ENCODE results near the gene MLPH. TPM values are rescaled to one million over a fixed set of nuclear protein-coding genes. Genes with fewer than 3 reads are reported as not detected.

Gene MLPH
- total and polyA plus RNA-seq, 2 of the 4 experiments (the other 2 are of a cell fraction): 13.8 to 21.6 TPM

- Histone ChIP-seq H2BK5ac (ENCODE audit: low read depth, low read length, poor library complexity, severe bottlenecking) (no peak overlapping the region), H2BK120ac (ENCODE audit: low read depth, low read length) (no peak overlapping the region), H3K23ac (ENCODE audit: low read depth, low read length) (no peak overlapping the region), H3K79me1 (ENCODE audit: low read depth in 1 of 2, low read length in 2 of 2) (peaks cover 0 to 10% of the 10 kb centered on the region in 2 experiments; a peak in 2 of 4 replicates), H3K4me2 (ENCODE audit: low read depth, low read length) (no peak overlapping the region), H3K14ac (replicated peaks; ENCODE audit: low read depth, low read length) (no peak overlapping the region), H2AK5ac (ENCODE audit: low read depth, low read length) (no peak overlapping the region), H3K9me1 (ENCODE audit: insufficient read depth, low read length) (peaks cover 13% of the 10 kb centered on the region), H3K36me3 (ENCODE audit: control insufficient read depth, insufficient read depth, low read length) (no peaks in the 10 kb centered on the region), H3K18ac (ENCODE audit: low read depth, low read length) (no peak overlapping the region), H2BK20ac (ENCODE audit: low read depth, low read length) (no peak overlapping the region), H3K27ac (ENCODE audit: insufficient read depth, low read length) (no peak overlapping the region), H2AFZ (replicated peaks; ENCODE audit: low read length, poor library complexity) (no peak overlapping the region), H4K20me1 (ENCODE audit: insufficient read depth, low read length) (no peaks in the 10 kb centered on the region), H3K27me3 (ENCODE audit: control insufficient read depth, insufficient read depth, low read length) (no peaks in the 10 kb centered on the region), H2BK15ac (ENCODE audit: low read depth, low read length) (no peak overlapping the region), H3K9me3 (ENCODE audit: control insufficient read depth, insufficient read depth, low read length) (no peaks in the 10 kb centered on the region), H3K4ac (ENCODE audit: low read depth, low read length) (no peak overlapping the region), H4K91ac (ENCODE audit: insufficient read depth, low read depth, low read length) (no peak overlapping the region), H2AK9ac (replicated peaks; ENCODE audit: low read depth, low read length, poor library complexity) (no peak overlapping the region), H3K4me1 (ENCODE audit: control insufficient read depth, insufficient read depth, low read length) (peaks cover 14% of the 10 kb centered on the region), H3K9ac (ENCODE audit: low read depth, low read length) (no peak overlapping the region), H3K4me3 (ENCODE audit: insufficient read depth, low read depth, low read length) (no peak overlapping the region), H3K56ac (ENCODE audit: extremely low read depth, insufficient read depth, low read length) (no peak overlapping the region), H4K8ac (ENCODE audit: low read depth in 2 of 2, low read length in 2 of 2) (no peak overlapping the region), H4K5ac (ENCODE audit: low read depth, low read length) (no peak overlapping the region)
- dilution Hi-C loops (cut with HindIII; ENCODE audit: low sequenced_read_pairs, unreplicated experiment) (no loop called here), in situ Hi-C loops (cut with MboI; ENCODE audit: low sequenced_read_pairs) (no loop called here), intact Hi-C loops (cut with micrococcal nuclease) (no loop called here)
- WGBS, 2 experiments (ENCODE audit: extremely low coverage in 2 of 2, insufficient read length in 1 of 2): 90% methylated on average over 2 of the region's 7 CpGs; no CpG with 5 or more reads in 1 of the 2 experiments
- no peak for DNase-seq
- CTCF ChIA-PET: no interaction called here
- ATAC-seq (ENCODE audit: low read depth): no peak
- BruUV-seq (replicated peaks): no TSS peak
- TF ChIP-seq FOS (IDR thresholded peaks at IDR 0.05; ENCODE audit: low read depth, low read length) (no peak), MAFK (IDR thresholded peaks at IDR 0.05; ENCODE audit: low read depth, low read length) (no peak), RCOR1 (IDR thresholded peaks at IDR 0.05; ENCODE audit: insufficient replicate concordance, low read length) (no peak), ELK1 (IDR thresholded peaks at IDR 0.05; ENCODE audit: borderline replicate concordance, low read depth, low read length) (no peak), CTCF (conservative IDR thresholded peaks at IDR 0.05; ENCODE audit: low read depth, low read length) (no peak), POLR2A (IDR thresholded peaks at IDR 0.05; ENCODE audit: low read depth, low read length) (no peak), CEBPB (IDR thresholded peaks at IDR 0.05; ENCODE audit: low read depth, low read length) (no peak), MXI1 (IDR thresholded peaks at IDR 0.05; ENCODE audit: borderline replicate concordance, low read depth, low read length) (no peak)
- POLR2A ChIA-PET (ENCODE audit: unreplicated experiment): no interaction called here
Measured at GRCh38 chr2:237480556-237480955, 6.5 kb upstream of the MLPH start.

Measured in IMR-90 (cell line).